Measurements from ENCODE around the gene TGM1.

Gene TGM1

GRCh38 chr14:24272467-24272866 lies 9.5 kb upstream of the TGM1 start:
- H3K36me3 ChIP-seq (ENCODE audit: control insufficient read depth in 2 of 2, insufficient read depth in 1 of 2, low read length in 2 of 2) = peaks cover 0 to 18% of the 10 kb centered on the region in 2 experiments; a peak in 1 of 3 replicates
- CTCF ChIA-PET = interaction anchor here (0.6 to 3.0 kb wide), 8 partner anchors 8 to 61 kb away, joined by 3 to 15 read pairs (median 4); partner anchors contain the start of gene TINF2
- no peak overlapping the region for H3K27ac ChIP-seq (ENCODE audit: extremely low read depth, low read depth, low read length)
- no peak for TF ChIP-seq TRIM28 (IDR thresholded peaks at IDR 0.05; ENCODE audit: borderline replicate concordance, low read length)
- no peak for TF ChIP-seq ZNF610 (tag by site-specific recombination; IDR thresholded peaks at IDR 0.05; ENCODE audit: borderline replicate concordance)
- no peak for TF ChIP-seq ZNF350 (tag by site-specific recombination; IDR thresholded peaks at IDR 0.05)
- no peak for TF ChIP-seq ZNF138 (tag by site-specific recombination; IDR thresholded peaks at IDR 0.05; ENCODE audit: borderline replicate concordance)
- TF ChIP-seq WT1 (tag by site-specific recombination; IDR thresholded peaks at IDR 0.05) = no peak
- TF ChIP-seq GLIS1 (tag by site-specific recombination; IDR thresholded peaks at IDR 0.05) = no peak
- no peak for TF ChIP-seq ZNF48 (tag by site-specific recombination; IDR thresholded peaks at IDR 0.05)
- TF ChIP-seq ZSCAN4 (tag by site-specific recombination; IDR thresholded peaks at IDR 0.05) = no peak
- TF ChIP-seq SP7 (tag by site-specific recombination; IDR thresholded peaks at IDR 0.05) = no peak
- no peak for TF ChIP-seq ZNF354C (tag by site-specific recombination; IDR thresholded peaks at IDR 0.05; ENCODE audit: borderline replicate concordance, low read depth)
- no peak for TF ChIP-seq OVOL3 (tag by site-specific recombination; IDR thresholded peaks at IDR 0.05)
- no peak for TF ChIP-seq GLI4 (tag by site-specific recombination; IDR thresholded peaks at IDR 0.05)
- TF ChIP-seq ZNF146 (tag by site-specific recombination; IDR thresholded peaks at IDR 0.05) = no peak
- TF ChIP-seq ZNF10 (tag by site-specific recombination; IDR thresholded peaks at IDR 0.05) = no peak
- TF ChIP-seq ZNF391 (tag by site-specific recombination; IDR thresholded peaks at IDR 0.05; ENCODE audit: borderline replicate concordance, low read depth) = no peak
- no peak overlapping the region for H3K4me3 ChIP-seq (ENCODE audit: low read depth, low read length)
- POLR2A ChIA-PET = interaction anchor here (1.2 to 2.4 kb wide), 3 partner anchors 9 to 25 kb away, joined by 3 to 14 read pairs (median 12); no protein-coding TSS in a partner anchor
- no peaks in the 10 kb centered on the region for H3K9me3 ChIP-seq (ENCODE audit: control insufficient read depth, insufficient read depth, low read depth, low read length)
- H3K4me1 ChIP-seq (ENCODE audit: control insufficient read depth, insufficient read depth, low read length) = peaks cover 3% of the 10 kb centered on the region; the same call in 1 of the 2 replicates

GRCh38 chr14:24271834-24272263 lies 8.9 kb upstream of the TGM1 start:
- peak overlapping the region; percentile 92 for H3K4me3 ChIP-seq (ENCODE audit: low read depth, low read length)
- ChIA-PET POLR2A (interaction anchor here (0.5 to 2.9 kb wide), 27 partner anchors 9 to 219 kb away, joined by 3 to 47 read pairs (median 6); partner anchors contain the start of genes CHMP4A, CIDEB, DCAF11 and DHRS1), CTCF (interaction anchor here (0.6 to 3.0 kb wide), 9 partner anchors 9 to 120 kb away, joined by 3 to 15 read pairs (median 4); partner anchors contain the start of gene TINF2)
- no peak for TF ChIP-seq ZNF585B (tag by site-specific recombination; IDR thresholded peaks at IDR 0.05)
- TF ChIP-seq ZBTB10 (tag by site-specific recombination; IDR thresholded peaks at IDR 0.05) = no peak
- TF ChIP-seq ZNF473 (tag by site-specific recombination; IDR thresholded peaks at IDR 0.05) = no peak
- peak; percentile 8; the same call in 1 of the 2 replicates for TF ChIP-seq SCRT2 (tag by site-specific recombination; IDR thresholded peaks at IDR 0.05)
- TF ChIP-seq ZNF791 (tag by site-specific recombination; IDR thresholded peaks at IDR 0.05) = no peak
- no peak for TF ChIP-seq REPIN1 (tag by site-specific recombination; IDR thresholded peaks at IDR 0.05; ENCODE audit: low read depth)
- TF ChIP-seq PRDM10 (tag by site-specific recombination; IDR thresholded peaks at IDR 0.05) = peak; percentile 97
- no peak for TF ChIP-seq GLI4 (tag by site-specific recombination; IDR thresholded peaks at IDR 0.05)
- 0 out of 2 replicates have a peak, but pooled peaks have one; percentile 2 for TF ChIP-seq SCRT1 (tag by site-specific recombination; IDR thresholded peaks at IDR 0.05; ENCODE audit: borderline replicate concordance)
- no peak for TF ChIP-seq KLF1 (tag by site-specific recombination; IDR thresholded peaks at IDR 0.05)
- no peak for TF ChIP-seq ZNF140 (tag by site-specific recombination; IDR thresholded peaks at IDR 0.05)
- no peak for TF ChIP-seq ZNF580 (tag by site-specific recombination; IDR thresholded peaks at IDR 0.05)
- TF ChIP-seq ZNF747 (tag by site-specific recombination; IDR thresholded peaks at IDR 0.05) = no peak
- TF ChIP-seq ZNF768 (tag by site-specific recombination; IDR thresholded peaks at IDR 0.05) = no peak
- TF ChIP-seq ZNF10 (tag by site-specific recombination; IDR thresholded peaks at IDR 0.05) = 0 out of 2 replicates have a peak, but pooled peaks have one; percentile 53
- peak overlapping the region; percentile 94; the same call in 1 of the 2 replicates for H3K27ac ChIP-seq (ENCODE audit: extremely low read depth, low read depth, low read length)
- no peaks in the 10 kb centered on the region for H3K9me3 ChIP-seq (ENCODE audit: control insufficient read depth, insufficient read depth, low read depth, low read length)
- H3K36me3 ChIP-seq (ENCODE audit: control insufficient read depth in 2 of 2, insufficient read depth in 1 of 2, low read length in 2 of 2) = peaks cover 0 to 24% of the 10 kb centered on the region in 2 experiments; a peak in 1 of 3 replicates
- H3K4me1 ChIP-seq (ENCODE audit: control insufficient read depth, insufficient read depth, low read length) = peaks cover 3% of the 10 kb centered on the region; the same call in 1 of the 2 replicates

Data from HEK293 (cell line).